OCI-LY1 (cell line): ENCODE data around the gene MXRA8.
"Not testable (repeated sequence)": the region's sequence is repeated elsewhere in the genome, so short reads cannot be mapped to it uniquely, and the experiment has no call there.

Experiments used
- H2AFZ ChIP-seq: fragments of 200-600 bp; sonication (generic), shearing (Covaris generic); 2 replicates; pipeline ENCODE4 v1.6.0; 2014; ENCODE audit warnings: antibody characterized with exemption, mild to moderate bottlenecking, low read length
- H3F3A ChIP-seq: fragments of 200-600 bp; sonication (generic), shearing (Covaris generic); 2 replicates; pipeline ENCODE4 v1.6.0; 2014; ENCODE audit warnings: mild to moderate bottlenecking, antibody characterized with exemption, low read length, moderate library complexity; ENCODE audit not compliant: insufficient read depth
- H3K27ac ChIP-seq: fragments of 200-600 bp; sonication (generic); 2 replicates; pipeline ENCODE4 v1.5.1; 2014; ENCODE audit warnings: low read length, mixed run types, mild to moderate bottlenecking, low read depth; ENCODE audit not compliant: poor library complexity, severe bottlenecking
- H3K27me3 ChIP-seq: fragments of 200-600 bp; sonication (generic); 2 replicates; pipeline ENCODE4 v1.6.0; 2014; ENCODE audit warnings: antibody characterized with exemption, mild to moderate bottlenecking, low read length, moderate library complexity; ENCODE audit not compliant: insufficient read depth
- H3K36me3 ChIP-seq: fragments of 200-600 bp; sonication (generic); 2 replicates; pipeline ENCODE4 v1.6.1; 2014; ENCODE audit warnings: mild to moderate bottlenecking, antibody characterized with exemption, low read length, moderate library complexity, mixed read lengths; ENCODE audit not compliant: insufficient read depth
- H3K4me1 ChIP-seq: fragments of 200-600 bp; sonication (generic); 2 replicates; pipeline ENCODE4 v1.5.1; 2014; ENCODE audit warnings: mild to moderate bottlenecking, low read length, moderate library complexity; ENCODE audit not compliant: insufficient read depth, severe bottlenecking
- H3K4me2 ChIP-seq: fragments of 200-600 bp; sonication (generic), shearing (Covaris generic); 2 replicates; pipeline ENCODE4 v1.6.1; 2014; ENCODE audit warnings: low read length
- H3K4me3 ChIP-seq: fragments of 200-600 bp; sonication (generic); 2 replicates; pipeline ENCODE4 v1.5.1; 2014; ENCODE audit warnings: low read length, low read depth, mild to moderate bottlenecking, mixed read lengths; ENCODE audit not compliant: poor library complexity, severe bottlenecking
- H3K79me2 ChIP-seq: fragments of 200-600 bp; shearing (Covaris generic); 2 replicates; pipeline ENCODE4 v1.6.1; 2016; ENCODE audit warnings: mixed run types, low read length, mixed read lengths; ENCODE audit not compliant: insufficient read depth
- H3K9ac ChIP-seq: fragments of 200-600 bp; sonication (generic), shearing (Covaris generic); 2 replicates; pipeline ENCODE4 v1.6.1; 2014; ENCODE audit warnings: mild to moderate bottlenecking, low read length, mixed read lengths
- H3K9me2 ChIP-seq: fragments of 200-600 bp; sonication (generic), shearing (Covaris generic); 2 replicates; pipeline ENCODE4 v1.6.1; 2014; ENCODE audit warnings: low read depth, mild to moderate bottlenecking, low read length, mixed read lengths
- H3K9me3 ChIP-seq: fragments of 200-600 bp; shearing (Covaris generic); 2 replicates; pipeline ENCODE4 v1.6.1; 2014; ENCODE audit warnings: low read length, mixed read lengths
- H4K20me1 ChIP-seq: fragments of 200-600 bp; sonication (generic), shearing (Covaris generic); 2 replicates; pipeline ENCODE4 v1.6.0; 2016; ENCODE audit warnings: mild to moderate bottlenecking, low read length; ENCODE audit not compliant: insufficient read depth
- EZH2 ChIP-seq: fragments of 200-600 bp; sonication (generic), shearing (Covaris generic); IDR thresholded peaks from 2 replicates; pipeline ENCODE4 v1.8.0; 2017; ENCODE audit warnings: borderline replicate concordance, mixed run types, mild to moderate bottlenecking, antibody characterized with exemption, low read length, moderate library complexity, mixed read lengths
- TF ChIP-seq, protein P1 (sequence below): fragments of 200-600 bp; sonication (generic), shearing (Covaris generic); IDR thresholded peaks from 2 replicates; pipeline ENCODE4 v1.5.1; 2017; ENCODE audit warnings: mild to moderate bottlenecking, antibody characterized with exemption, low read length, moderate library complexity, mixed read lengths

Gene MXRA8

DNA sequence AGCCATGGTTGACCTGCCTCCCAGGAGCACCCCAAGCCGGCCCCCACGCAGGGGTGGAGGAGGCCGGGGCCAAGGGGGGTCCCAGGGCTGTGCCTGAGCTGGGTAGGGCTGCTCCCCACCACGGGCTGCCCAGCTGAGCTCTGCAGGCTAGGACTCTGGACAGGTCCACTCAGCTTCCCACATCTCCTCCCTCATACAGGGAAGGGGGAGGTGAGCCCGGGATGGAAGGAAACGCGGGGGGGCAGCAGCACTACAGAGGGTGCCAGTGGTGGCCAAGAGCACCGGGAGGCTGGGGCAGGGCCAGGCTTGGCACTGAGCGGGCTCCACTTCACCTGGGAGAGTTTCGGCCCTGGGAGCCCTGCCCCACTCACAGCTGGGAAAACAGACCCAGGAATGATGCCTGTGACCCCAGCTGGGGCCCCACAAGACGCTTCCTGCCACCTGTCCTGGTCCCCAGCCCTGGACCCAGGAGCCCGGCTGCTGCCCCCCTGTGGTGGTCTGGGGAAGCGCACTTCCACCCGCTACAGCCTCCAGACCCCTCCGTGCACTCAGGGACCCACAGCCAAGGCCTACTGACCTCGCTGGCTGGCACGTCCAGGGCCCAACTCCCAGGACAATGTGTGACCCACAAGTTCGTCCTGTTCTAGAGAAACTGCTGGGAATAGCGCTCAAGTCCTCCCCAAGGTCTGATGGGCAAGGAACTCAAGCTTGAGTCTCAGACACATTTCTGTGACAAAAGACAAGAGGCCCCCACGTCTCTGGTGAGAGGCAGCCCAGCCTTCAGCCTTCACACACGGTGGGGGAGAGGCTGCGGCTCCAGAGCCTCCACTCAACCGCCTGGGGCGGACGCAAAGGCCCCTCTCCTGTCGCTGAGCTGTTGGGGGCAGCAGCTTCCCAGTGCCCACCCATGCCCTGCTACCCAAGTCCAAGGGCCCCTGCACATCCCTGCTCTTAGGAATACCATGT is 13.7 kb upstream of the MXRA8 start:
- Histone ChIP-seq H3K4me2 (no peak overlapping the region; the same call in 1 of the 2 replicates), H3K9ac (no peak overlapping the region), H3K4me1 (peaks cover 38% of the 10 kb centered on the region)

DNA sequence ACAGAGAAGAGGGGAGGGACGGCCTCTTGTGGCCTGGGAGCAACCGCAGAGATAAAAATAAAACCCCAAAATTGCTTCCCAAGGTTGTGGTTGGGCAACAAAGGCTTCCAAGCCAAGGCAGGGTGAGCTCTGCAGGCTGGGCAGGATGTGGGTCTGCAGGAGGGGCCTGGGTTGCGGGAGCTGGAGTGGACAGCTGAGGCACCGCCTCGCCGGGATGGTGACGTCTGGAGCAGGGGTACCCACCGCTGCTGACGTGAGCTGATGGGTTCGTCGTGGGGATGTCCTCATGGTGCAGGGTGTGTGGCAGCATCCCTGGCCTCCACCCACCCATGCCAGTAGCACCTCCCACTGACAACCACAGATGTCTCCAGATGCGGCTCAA is 13.0 kb upstream of the MXRA8 start:
- peaks cover 32% of the 10 kb centered on the region for H3K4me1 ChIP-seq
- peaks cover 14% of the 10 kb centered on the region; the same call in 1 of the 2 replicates for H3K36me3 ChIP-seq

More for the DNA sequence above, 13.7 kb upstream of the MXRA8 start:
- H3K4me3 ChIP-seq, result no peak overlapping the region
- TF ChIP-seq, protein P1, sequence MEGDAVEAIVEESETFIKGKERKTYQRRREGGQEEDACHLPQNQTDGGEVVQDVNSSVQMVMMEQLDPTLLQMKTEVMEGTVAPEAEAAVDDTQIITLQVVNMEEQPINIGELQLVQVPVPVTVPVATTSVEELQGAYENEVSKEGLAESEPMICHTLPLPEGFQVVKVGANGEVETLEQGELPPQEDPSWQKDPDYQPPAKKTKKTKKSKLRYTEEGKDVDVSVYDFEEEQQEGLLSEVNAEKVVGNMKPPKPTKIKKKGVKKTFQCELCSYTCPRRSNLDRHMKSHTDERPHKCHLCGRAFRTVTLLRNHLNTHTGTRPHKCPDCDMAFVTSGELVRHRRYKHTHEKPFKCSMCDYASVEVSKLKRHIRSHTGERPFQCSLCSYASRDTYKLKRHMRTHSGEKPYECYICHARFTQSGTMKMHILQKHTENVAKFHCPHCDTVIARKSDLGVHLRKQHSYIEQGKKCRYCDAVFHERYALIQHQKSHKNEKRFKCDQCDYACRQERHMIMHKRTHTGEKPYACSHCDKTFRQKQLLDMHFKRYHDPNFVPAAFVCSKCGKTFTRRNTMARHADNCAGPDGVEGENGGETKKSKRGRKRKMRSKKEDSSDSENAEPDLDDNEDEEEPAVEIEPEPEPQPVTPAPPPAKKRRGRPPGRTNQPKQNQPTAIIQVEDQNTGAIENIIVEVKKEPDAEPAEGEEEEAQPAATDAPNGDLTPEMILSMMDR, result peak; percentile 83
- no peak for TF ChIP-seq EZH2
- peaks cover 10% of the 10 kb centered on the region; the same call in 1 of the 2 replicates for H3K79me2 ChIP-seq
- H4K20me1 ChIP-seq, result no peaks in the 10 kb centered on the region
- no peaks in the 10 kb centered on the region for H3F3A ChIP-seq
- H3K27ac ChIP-seq, result no peak overlapping the region
- no peaks in the 10 kb centered on the region for H3K9me3 ChIP-seq
- no peaks in the 10 kb centered on the region for H3K27me3 ChIP-seq
- peaks cover 14% of the 10 kb centered on the region; the same call in 1 of the 2 replicates for H3K36me3 ChIP-seq
- H2AFZ ChIP-seq, result no peak overlapping the region
- H3K9me2 ChIP-seq, result no peaks in the 10 kb centered on the region

DNA sequence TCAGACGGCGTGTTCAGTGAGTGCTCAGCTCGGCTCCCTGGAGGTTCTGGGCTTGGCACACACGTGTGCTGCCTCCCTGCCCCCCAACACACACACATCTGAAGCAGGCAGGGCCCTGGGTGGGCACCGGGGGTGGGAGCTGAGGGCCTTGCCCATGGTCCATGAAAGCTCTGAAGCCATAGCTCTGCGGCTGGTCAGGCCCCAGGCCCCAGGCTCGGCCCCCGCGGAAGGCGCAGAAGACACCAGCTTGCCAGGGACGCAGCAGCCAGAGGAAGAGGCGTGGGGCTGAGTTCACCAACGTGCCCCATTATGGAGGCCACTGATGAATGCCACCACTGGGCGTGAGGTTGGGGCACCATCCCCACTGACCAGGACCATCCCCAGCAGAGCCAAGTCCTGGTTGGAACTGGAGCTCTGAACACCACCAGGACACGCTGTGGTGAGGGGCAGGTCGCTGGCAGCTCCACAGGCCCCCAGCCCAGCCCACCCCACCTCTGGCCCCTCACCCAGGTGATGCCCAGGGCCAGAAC is 12.5 kb upstream of the MXRA8 start:
- Histone ChIP-seq H3K27me3 (no peaks in the 10 kb centered on the region), H3K4me2 (no peak overlapping the region), H3K27ac (no peak overlapping the region), H3K9me2 (no peaks in the 10 kb centered on the region), H3K79me2 (peaks cover 10% of the 10 kb centered on the region; the same call in 1 of the 2 replicates), H3F3A (no peaks in the 10 kb centered on the region), H3K4me1 (peaks cover 27% of the 10 kb centered on the region), H3K9me3 (peaks cover 3% of the 10 kb centered on the region), H4K20me1 (no peaks in the 10 kb centered on the region), H3K9ac (no peak overlapping the region), H2AFZ (no peak overlapping the region), H3K4me3 (no peak overlapping the region), H3K36me3 (peaks cover 14% of the 10 kb centered on the region; the same call in 1 of the 2 replicates)
- TF ChIP-seq, protein P1, result no peak
- no peak for TF ChIP-seq EZH2

More for the DNA sequence above, 13.0 kb upstream of the MXRA8 start:
- H4K20me1 ChIP-seq, result no peaks in the 10 kb centered on the region
- H3F3A ChIP-seq, result no peaks in the 10 kb centered on the region
- no peaks in the 10 kb centered on the region for H3K27me3 ChIP-seq
- no peak overlapping the region for H3K4me2 ChIP-seq
- no peak overlapping the region for H2AFZ ChIP-seq
- TF ChIP-seq EZH2, result no peak
- TF ChIP-seq, protein P1, result no peak
- no peaks in the 10 kb centered on the region for H3K9me2 ChIP-seq
- no peaks in the 10 kb centered on the region for H3K9me3 ChIP-seq
- H3K79me2 ChIP-seq, result peaks cover 10% of the 10 kb centered on the region; the same call in 1 of the 2 replicates
- no peak overlapping the region for H3K27ac ChIP-seq
- no peak overlapping the region for H3K4me3 ChIP-seq
- no peak overlapping the region for H3K9ac ChIP-seq

DNA sequence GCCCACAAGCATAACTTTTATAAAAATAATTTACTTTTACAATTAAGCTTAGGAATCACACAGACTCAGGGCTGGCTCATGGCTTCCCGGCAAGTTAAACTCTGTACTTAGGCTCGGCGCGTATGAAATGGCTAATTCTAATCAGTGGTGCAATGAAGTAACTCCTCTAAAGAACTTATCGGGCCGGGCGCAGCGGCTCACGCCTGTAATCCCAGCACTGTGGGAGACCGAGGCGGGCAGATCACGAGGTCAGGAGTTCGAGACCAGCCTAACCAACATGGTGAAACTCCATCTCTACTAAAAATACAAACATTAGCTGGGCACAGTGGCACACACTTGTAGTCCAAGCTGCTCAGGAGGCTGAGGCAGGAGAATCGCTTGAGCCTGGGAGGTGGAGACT is 11.7 kb upstream of the MXRA8 start:
- Histone ChIP-seq H3K79me2 (peaks cover 10% of the 10 kb centered on the region; the same call in 1 of the 2 replicates), H3K4me1 (peaks cover 27% of the 10 kb centered on the region), H3K36me3 (peaks cover 14% of the 10 kb centered on the region; the same call in 1 of the 2 replicates)
- not testable (repeated sequence) for H3K4me3 ChIP-seq, H3K27ac ChIP-seq, H2AFZ ChIP-seq, H3K27me3 ChIP-seq, H4K20me1 ChIP-seq, H3K9ac ChIP-seq, H3K4me2 ChIP-seq, H3K9me3 ChIP-seq, H3K9me2 ChIP-seq, H3F3A ChIP-seq
